GM18858 (cell line): ENCODE results near the gene SLC13A1.
"Not testable (repeated sequence)": the region's sequence is repeated elsewhere in the genome, so short reads cannot be mapped to it uniquely, and the experiment has no call there.

Source experiments
- ATAC-seq: cut with Tn5 transposase; IDR thresholded peaks from one replicate; pipeline ENCODE4 v1.9.1; 2021; ENCODE audit not compliant: unreplicated experiment

The SLC13A1 gene, protein sequence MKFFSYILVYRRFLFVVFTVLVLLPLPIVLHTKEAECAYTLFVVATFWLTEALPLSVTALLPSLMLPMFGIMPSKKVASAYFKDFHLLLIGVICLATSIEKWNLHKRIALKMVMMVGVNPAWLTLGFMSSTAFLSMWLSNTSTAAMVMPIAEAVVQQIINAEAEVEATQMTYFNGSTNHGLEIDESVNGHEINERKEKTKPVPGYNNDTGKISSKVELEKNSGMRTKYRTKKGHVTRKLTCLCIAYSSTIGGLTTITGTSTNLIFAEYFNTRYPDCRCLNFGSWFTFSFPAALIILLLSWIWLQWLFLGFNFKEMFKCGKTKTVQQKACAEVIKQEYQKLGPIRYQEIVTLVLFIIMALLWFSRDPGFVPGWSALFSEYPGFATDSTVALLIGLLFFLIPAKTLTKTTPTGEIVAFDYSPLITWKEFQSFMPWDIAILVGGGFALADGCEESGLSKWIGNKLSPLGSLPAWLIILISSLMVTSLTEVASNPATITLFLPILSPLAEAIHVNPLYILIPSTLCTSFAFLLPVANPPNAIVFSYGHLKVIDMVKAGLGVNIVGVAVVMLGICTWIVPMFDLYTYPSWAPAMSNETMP

DNA sequence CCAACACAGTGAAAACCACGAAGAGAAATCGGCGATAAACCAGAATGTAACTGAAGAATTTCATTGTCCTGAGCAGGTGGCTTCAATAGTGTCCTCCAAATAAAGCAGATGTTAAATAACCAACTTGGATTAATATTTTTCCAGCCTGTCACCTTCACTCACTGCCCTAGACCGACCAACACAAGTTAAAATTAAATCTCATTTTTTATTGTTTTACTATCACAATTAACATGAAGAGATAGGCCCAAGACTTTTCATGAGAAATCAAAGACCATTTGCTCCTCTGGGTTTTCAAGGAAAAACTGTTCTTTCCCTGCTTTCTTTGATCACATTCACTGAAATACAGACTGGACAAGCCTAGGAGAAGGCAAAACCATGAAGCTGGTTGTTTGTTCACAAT lies at the start of gene SLC13A1:
TSS of gene SLC13A1 (minus strand) at position 87 of the 400 bp plus-strand sequence. CDS start at position 64, 23 bp downstream.
- no peak for ATAC-seq

DNA sequence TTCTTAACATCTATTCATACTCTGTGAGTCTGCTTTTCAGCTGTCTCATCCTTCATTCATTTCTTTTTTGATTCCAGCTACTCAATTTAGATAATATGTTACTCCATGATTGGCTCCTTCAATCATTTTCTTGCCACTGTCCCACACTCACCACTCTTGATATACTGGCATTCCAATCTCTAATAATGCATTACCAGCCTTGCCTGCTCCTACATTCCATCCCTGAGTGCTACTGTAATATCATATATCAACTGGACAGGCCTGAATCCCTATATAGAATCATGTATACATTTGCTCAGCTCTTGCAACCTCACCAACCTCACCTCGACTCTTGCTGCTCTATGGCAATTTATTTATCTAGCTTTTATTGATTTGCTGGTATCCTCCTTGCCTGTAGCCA lies 45.0 kb upstream of the SLC13A1 start:
- no peak for ATAC-seq

DNA sequence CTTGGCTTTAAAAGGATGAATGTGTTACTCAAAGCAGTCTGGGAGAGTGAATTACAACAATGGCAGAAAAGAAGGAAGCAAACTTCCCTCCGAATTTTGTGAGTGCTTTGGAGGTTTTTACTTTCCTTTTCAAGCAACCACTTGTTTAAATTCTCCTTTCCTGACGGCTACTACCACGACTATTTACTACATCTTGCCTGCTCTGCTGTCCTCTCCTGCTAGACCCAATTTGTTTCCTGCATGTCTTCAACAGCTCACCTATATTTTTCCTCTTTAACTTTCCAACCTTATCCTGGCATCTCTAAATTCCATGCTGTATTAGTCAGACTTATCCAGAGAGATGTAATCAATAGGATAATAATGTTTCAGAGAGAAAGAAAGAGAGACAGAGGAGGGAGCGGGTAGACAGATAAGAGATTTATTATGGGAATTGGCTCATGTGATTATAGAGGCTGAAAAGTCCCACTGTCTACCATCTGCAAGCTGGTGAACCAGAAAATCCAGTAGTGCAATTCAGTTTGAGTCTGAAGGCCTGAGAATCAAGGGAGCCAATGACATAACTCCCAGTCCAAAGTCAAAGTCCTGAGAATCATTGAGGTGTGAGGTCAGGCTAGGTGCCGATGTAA lies 42.8 kb upstream of the SLC13A1 start:
- ATAC-seq = no peak

DNA sequence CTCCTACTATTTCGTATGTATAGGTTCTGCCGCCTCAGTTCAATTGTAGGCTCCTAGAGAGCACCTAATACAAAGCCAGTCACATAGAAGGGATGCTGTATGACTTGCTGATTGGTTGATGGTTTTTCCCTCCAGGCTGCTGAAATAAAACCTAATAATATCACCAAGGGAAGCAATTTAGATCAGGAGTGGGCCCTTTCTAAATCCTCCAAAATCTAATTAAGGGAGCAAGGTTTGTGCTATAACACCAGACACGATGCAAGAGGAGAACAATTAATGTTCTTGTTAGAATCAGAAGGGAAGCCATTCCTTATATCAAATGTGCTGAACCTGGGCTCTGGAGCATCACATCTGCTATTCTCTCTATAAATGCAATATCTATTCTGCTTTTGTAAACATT lies 42.0 kb upstream of the SLC13A1 start:
- no peak for ATAC-seq

DNA sequence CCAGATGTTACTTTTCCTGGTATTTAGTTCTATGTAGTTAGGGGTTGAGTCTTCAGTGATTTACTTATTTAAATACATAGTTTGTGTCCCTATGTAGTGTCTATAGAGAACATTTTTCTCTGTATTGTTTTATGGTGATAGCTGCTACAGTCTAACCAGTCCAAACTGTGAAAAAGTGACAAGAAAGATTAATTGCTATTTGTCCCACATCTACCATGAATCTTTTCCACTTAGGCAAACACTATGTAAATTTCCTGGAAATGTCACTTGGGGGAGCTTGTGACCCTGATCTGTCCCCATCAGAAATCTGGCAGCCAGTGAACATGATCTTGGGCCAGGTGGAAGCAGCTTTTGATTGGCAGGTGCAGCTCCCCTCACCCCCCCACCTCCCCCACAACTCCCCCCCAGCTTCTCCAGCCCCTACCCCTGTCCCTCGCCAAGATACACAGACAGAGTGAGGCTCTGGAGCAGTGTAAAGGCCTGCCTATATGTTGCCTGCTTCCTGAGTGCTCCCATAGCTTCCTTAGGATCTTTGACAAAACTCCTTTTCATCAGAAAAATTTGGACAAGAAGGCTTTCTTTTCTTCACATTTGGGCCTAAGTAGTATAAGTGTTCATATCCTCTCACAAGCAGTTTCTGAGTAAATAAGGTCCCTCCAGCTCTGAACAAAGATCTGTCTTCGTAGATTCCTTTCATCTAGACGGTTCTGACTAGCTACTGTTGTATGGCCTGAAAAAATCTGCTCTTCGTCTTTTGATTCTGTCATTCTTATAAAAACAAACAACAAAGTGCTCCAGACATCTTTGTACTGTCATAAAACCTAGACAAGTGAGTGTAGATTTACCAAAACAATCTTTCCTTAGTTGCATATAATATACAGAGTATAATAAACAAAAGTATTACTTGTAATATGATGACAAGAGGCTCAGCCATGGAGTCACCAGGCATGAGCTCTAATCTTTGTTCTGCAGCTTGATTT lies 31.5 kb upstream of the SLC13A1 start:
- no peak for ATAC-seq

DNA sequence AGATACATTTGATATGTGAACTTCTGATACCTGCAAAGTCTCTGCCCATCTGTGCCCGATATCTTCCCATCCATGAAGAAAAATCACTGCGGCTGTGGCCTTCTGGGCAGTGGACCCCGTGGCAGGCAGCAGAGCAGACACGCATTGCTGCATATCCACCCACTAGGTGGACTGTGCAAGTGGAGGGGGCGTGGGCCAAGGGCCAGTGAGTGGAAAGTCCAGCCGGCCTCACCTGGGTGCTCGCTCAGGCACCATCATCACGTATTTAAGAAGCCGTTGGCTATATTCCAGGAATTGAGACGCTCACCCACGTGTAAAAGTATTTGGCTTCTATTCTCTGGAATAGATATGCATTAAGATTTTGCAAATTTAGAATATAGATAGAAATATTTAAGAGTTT lies 30.8 kb upstream of the SLC13A1 start:
- ATAC-seq = no peak

DNA sequence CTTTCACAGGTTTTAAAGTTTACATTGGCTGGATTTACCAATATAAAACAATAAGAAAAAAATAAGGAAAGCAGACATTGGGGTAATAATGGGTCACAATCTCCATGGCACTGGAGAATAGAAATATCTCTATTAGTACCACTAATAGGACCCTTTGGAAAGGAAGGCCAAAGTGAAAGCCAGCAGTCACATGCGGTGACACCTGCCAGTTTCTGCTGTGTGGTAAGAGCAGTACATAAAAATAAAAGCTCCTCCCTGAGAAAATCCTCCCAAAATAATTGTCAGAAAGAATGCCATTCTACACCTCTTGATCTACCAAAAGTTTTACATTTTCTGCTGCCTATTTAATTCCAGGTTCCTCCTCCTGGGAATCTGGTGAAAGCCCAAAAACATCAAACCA lies 30.4 kb upstream of the SLC13A1 start:
- no peak for ATAC-seq

DNA sequence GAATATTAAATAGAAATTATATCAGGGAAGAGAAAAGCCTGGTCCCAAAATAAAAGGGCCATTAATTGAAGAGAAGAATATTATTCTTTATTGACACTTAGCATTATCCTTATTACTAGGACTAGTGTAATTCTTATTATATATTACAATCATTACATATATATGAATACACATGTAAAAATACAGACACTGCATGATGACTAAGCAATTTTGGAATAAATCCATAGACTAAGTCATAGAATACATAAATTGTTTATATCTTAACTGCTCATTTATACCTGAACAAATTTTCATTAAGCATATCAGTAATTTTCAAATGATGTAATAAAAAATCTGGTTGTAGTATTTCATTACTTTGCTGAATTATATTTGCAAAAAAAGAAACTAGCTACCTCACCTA lies 29.7 kb upstream of the SLC13A1 start:
- ATAC-seq = no peak

DNA sequence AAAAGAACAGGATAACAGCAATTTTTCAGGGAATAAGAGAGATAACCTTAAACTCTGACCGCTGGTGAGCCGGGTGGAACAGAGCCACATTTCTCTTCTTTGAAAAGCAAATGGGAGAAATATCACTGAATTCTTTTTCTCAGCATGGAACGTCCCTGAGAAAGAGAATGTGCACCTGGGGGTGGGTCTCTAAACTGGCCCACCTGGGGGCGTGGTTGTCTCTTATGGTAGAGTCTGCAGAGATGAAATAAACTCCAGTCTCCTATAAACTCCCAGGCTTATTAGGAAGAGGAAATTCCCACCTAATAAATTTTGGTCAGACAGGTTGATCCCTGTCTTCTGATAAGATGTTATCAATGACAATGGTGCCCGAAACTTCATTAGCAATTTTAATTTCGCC lies 27.9 kb upstream of the SLC13A1 start:
- ATAC-seq = not testable (repeated sequence)

DNA sequence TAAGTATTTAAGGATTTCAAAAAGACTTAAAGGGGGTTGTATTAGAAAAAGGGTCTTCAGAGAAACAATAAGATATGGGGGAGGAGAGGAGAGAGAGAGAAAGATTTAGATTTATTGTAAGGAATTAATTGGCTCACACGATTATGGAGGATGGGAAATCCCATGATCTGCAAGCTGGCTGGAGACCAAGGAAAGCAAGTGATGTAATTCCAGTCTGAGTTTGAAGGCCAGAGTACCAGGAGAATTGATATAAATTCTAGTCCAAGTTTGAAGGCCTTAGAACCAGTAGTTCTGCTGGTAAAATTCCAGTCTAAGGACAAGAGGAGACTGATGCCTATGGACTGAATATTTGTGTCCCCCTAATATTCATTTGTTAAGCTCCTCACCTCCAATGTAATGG lies 20.6 kb upstream of the SLC13A1 start:
- no peak for ATAC-seq

DNA sequence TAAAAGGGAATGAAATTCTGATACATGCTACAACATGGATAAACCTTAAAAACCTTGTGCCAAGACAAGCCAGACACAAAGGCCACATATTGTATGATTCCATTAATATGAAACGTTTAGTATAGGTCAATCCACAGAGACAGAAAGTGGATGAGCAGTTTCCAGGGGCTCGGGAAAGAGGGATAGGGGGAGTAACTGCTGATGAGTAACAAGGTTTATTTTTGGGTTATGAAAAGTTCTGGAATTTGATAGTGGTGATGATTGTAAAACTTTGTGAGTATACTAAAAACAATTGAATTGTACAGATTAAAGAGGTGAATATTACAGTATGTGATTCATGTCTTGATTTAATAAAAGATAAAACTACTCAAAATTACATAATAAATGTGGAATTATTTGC lies 19.1 kb upstream of the SLC13A1 start:
- no peak for ATAC-seq

DNA sequence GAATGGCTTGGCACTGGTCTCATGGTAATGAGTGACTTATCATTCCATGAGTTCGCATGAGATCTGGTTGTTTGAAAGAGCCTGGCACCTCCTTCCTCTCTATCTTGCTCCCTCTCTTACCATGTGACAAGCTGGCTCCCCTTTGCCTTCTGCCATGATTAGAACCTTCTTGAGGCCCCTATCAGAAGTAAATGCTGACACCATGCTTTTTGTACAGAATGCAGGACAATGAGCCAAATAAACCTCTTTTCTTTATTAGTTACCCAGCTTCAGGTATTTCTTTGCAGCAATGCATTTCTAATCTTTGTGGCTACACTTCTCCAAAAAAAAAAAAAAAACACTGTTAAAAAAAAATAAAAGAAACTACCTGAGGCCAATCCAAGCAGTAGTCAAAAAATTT lies 17.1 kb upstream of the SLC13A1 start:
- no peak for ATAC-seq

DNA sequence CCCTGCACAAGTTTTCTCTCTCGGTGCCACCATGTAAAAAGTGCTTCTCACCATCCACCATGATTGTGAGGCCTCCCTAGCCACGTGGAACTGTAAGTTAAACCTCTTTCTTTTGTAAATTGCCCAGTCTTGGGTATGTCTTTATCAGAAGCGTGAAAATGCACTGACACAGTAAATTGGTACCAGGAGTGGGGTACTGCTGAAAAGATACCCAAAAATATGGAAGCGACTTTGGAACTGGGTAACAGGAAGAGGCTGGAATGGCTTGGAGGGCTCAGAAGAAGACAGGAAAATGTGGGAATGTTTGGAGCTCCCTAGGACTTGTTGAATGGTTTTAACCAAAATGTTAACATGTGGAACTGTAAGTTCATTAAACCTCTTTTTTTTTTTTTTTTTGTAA lies 15.6 kb upstream of the SLC13A1 start:
- ATAC-seq = no peak

DNA sequence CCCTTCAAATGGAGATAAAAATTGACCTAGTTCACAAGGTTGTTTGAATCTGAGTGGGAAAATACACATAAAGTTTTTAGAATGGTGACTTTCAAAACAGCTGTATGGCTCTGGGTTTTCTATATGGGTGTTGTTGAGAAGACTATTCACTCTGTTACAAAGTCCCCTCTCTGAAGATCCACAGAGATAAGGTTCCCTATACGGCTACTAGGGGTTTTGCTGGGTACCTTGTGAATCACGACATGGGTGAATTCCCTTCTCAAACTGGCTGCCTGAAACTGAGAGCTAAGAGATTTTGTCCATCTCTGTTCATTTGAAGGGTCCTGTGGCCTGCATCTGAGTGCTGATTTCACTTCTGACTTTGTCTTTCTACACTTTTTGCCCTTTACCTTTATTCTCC lies 11.8 kb upstream of the SLC13A1 start:
- ATAC-seq = peak; percentile 54

DNA sequence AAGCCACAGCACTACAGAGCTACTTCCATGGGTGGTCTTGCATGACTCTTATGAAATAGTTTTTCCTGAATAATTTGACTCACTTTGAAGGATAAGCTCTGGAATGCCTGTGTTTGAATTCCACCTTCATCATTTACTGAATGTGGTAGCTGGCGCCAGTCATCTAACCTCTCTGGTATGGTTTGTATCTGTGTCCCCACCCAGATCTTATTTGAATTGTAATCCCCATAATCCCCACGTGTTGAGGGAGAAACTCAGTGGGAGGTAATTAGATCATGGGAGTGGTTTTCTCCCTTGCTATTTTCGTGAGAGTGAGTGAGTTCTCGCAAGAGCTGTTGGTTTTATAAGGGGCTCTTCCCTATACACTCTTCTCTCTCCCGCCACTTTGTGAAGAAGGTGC lies 11.2 kb upstream of the SLC13A1 start:
- ATAC-seq = no peak

DNA sequence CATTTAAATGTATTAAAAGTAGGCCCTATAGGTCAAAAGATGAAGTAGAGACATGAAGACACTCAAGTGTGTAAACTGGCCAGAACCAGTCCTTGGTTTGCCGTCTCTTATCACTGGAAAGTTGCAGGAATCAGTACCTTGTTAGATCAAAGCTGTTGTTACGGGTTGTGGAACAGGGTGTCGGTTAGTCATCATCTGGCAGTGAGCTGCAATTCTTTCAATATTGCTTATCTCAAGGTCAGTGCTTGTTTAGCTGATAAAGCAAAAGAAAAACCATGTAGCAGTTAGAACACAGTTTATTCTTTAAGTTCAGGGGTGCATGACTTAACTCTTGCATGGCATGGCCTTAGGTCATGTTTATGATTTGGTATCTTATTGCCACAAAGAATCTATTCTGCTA lies 10.0 kb upstream of the SLC13A1 start:
- ATAC-seq = no peak

DNA sequence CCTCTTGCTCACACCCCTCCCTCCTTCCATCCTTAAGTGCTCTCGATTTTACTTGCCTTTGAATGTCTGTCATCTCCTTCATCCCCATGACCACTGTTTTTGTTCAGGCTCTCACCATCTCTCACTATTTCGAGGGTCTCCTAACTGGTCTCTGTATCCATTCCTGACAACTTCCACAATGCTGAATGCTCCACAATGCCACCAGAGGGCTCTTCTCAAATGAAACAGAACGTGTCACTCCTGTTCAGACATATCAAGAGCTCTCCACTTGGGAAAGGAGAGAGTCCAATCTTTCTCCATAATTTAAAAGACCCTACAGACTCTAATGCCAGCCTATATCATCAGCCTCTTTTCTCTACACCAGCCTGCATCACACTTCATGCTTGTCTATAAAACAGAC lies 9.0 kb upstream of the SLC13A1 start:
- ATAC-seq = no peak

DNA sequence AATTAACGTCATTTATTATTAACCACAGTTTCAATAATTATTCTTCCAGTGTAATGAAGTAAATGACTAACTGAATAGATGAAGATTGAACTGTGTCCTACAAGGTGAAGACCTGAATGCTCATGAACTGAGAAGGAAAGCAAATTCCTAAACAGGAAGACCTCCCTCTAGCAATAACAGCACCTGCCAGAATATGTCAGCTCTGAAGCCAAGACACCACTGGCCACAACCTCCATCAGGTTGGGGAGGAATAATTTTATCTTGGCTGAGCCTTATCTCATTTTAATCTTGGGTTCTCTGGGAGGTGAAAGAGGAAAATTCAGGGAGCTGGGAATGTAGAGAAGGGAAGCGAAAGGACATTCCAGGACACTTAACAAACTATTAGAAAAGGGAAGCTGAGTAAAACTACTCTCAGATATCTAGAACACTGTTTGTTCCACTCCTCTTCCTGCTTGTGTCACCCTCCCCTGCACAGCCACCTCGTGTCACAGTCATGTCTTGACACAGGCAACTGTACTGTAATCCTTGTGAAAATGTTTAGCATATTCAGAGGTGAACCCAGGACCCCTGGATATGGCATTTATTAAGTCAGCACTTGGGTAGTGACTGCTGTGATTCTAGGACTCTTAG lies 4.6 kb upstream of the SLC13A1 start:
- ATAC-seq = no peak

DNA sequence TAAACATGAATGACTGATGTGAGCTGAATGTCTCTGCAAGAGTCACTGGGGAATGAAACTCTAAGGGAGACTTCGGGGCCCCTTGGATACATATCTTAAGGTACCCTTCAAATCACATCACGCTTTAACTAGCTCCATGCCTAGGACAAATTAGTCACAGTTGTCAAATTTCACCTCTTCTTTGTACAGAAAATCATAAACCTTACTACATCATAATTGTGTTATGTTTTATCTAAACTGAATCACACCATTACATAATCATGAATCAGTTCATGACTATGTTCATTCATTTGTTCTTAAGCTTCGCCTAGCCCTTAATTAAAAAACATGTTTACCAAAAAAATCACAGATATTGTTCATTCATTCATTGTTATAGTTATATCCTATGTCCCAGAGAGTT lies 2.1 kb upstream of the SLC13A1 start:
- no peak for ATAC-seq
